AG08396 (cell line): Measurements from ENCODE around the gene MMP15.
"Not testable (repeated sequence)": the region's sequence is repeated elsewhere in the genome, so short reads cannot be mapped to it uniquely, and the experiment has no call there.

Source experiments
- DNase-seq: peaks from one replicate; pipeline ENCODE4 v3.0.0; 2012; ENCODE audit warnings: low spot score, mixed read lengths

Gene MMP15

GRCh38 chr16:57996406-57997175 lies 29.0 kb upstream of the MMP15 start:
- DNase-seq: no peak

DNA sequence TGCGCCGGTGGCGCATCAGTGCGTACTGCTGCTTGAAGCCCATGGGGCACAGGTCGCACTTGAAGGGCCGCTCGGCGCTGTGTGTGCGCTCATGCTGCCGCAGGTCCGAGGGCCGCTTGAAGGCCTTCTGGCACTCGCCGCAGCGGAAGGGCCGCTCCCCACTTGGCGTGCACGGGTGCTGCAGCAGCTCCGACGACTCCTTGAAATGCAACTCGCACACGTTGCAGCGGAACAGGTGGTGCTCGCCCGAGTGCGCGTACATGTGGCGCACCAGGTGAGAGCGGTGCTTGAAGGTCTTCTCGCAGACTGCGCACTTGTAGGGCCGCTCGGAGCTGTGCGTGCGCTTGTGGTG lies 28.4 kb upstream of the MMP15 start:
- no peak for DNase-seq

GRCh38 chr16:57997528-57998265 lies 27.9 kb upstream of the MMP15 start:
- no peak for DNase-seq

DNA sequence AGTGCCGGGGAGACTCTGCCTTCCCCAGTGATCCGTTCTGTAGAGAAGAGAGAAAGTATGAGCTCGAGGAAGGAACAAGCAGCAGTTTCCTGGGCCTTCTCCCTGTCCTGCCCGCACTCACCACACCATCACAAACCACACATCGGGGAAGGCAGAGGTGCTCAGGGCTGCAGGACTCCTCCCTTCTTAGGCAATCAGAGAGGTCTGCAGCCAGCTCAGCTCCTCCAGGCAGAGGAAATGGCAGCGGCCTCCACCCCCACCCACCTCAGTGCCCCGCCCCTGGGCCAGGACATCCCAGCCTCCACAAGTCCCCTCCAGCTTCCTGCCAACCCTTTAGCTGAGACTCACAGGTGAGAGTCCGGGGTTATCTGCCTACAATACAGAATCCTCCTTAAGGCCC lies 27.1 kb upstream of the MMP15 start:
- no peak for DNase-seq

DNA sequence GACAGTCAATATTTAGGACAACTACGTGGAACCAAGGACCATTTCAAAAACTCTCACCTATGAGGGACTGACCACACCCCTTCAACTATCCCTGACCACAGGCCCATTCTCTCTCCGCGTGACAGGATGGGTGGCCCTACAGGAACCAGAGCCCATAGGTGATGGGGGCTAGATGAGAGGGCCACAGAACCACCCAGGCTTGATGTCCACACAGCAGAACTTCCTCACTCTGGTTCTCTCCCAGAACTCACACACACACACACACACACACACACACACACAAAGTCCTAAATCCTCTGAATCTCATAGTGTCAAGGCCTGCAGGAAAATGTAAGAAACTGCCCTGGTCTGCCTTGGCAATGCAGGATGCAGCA lies 26.6 kb upstream of the MMP15 start:
- no peak for DNase-seq

DNA sequence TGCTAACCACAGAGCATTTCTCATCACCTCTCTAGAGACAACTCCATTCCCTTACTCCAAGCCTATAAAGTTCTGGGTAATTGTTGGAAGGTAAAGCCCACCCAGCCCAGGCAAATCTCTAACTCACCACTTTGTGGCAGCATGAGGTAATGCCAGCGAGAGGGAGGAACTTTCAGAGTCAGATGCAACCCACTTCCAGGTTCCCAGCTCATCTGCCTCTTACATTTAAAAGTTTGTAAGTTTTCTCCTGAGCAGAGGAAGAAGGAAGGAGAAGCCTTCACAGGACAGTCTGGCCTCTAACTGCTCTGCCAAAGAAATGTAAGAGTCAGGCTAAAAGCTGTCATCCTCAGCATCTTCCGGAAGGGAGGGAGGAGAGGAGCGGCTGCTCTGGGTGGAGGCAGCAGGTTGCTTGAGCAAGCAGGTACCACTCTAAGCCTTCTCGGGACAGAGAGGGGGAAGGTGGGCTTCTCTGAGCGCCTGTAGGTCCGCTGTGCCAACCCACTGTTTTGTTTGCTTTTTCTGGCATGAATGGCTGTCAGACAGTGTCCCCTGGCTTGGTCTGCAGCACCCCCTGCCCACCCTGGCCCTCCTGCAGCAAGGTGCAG lies 26.1 kb upstream of the MMP15 start:
- peak; percentile 47 for DNase-seq

GRCh38 chr16:57999971-58000705 lies 25.4 kb upstream of the MMP15 start, which contains the start of gene ZNF319:
ZNF319 (minus strand) TSS chr16:58000672; CDS start chr16:57998265, 2,407 bp downstream.
- DNase-seq: peak; percentile 69

GRCh38 chr16:58000706-58001676 lies 24.6 kb upstream of the MMP15 start, which contains the start of gene USB1:
USB1 (plus strand) TSS chr16:58001407; CDS start chr16:58001484, 77 bp downstream.
- DNase-seq: peak; percentile 97

GRCh38 chr16:58001781-58002415 lies 23.7 kb upstream of the MMP15 start:
- DNase-seq: no peak

GRCh38 chr16:58002416-58002800 lies 23.1 kb upstream of the MMP15 start:
- no peak for DNase-seq

DNA sequence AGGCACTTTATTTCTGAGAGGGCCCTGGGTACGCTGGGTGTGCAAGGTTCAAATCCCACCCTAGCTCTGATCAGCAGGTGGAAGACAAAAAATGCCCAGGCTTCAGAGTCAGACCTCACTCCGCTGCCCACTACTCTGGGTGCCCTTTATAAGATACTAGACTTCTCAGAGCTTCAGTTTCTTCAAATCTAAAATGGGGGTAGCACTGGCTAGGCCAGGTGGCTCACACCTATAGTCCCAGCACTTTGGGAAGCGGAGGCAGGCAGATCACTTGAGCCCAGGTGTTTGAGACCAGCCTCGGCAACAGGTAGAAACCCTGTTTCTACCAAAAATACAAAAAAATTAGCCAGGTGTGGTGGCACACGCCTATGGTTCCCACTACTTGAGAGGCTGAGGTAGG lies 22.6 kb upstream of the MMP15 start:
- no peak for DNase-seq

DNA sequence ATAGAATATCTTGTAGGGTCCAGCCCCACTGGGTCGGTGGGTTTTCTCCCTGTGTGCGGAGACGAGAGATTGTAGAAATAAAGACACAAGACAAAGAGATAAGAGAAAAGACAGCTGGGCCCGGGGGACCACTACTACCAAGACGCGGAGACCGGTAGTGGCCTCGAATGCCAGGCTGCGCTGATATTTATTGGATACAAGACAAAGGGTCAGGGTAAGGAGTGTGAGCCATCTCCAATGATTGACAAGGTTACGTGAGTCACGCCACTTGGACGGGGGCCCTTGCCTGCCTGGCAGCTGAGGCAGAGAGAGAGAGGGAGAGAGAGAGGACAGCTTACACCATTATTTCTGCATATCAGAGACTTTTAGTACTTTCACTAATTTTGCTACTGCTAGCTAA lies 20.8 kb upstream of the MMP15 start:
- not testable (repeated sequence) for DNase-seq

GRCh38 chr16:58009856-58010416 lies 15.6 kb upstream of the MMP15 start:
- no peak for DNase-seq

DNA sequence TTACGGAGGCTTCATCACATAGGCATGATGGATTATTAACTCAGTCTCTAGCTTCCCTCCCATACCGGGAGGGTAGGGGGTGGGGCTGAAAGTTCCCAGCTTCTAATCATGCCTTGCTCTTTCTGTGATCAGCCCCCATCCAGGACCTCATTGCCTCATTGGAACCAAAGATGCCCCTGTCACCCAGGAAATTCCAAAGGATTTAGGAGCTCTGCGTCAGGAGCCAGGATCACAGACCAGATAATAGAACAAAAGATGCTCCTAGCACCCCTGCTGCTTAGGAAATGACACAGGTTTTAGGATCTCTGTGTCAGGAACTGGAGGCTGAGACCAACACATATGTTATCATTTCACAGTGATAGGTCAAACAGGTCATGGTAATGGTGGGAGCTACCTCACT lies 14.7 kb upstream of the MMP15 start:
- DNase-seq: no peak

DNA sequence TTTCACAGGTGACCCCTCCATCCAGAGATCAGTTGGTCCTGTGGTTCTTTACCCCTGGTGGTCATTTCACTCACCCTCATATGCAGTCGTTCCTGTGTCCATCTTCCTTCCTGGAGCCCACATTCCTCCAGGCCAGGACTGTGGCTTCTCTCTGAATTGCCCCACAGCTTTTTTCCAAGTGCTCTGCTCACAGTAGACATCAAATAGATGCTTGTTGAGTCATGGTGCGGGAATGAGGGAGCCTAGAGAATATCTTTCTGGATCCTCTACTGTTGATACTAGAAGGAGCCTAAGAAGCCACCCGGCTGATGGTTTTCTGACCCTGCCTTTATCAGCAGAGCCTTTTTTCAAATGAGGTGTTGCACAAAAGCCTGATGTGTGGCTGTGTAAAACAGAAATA lies 13.9 kb upstream of the MMP15 start:
- peak; percentile 78 for DNase-seq

- DNase-seq: no peak
These were observed 13.1 kb upstream of the MMP15 start for GRCh38 chr16:58012481-58012880.

GRCh38 chr16:58013201-58013956 lies 12.2 kb upstream of the MMP15 start:
- no peak for DNase-seq

- DNase-seq: no peak
These were observed 8.6 kb upstream of the MMP15 start for GRCh38 chr16:58016840-58017446.

GRCh38 chr16:58018803-58019202 lies 6.8 kb upstream of the MMP15 start:
- DNase-seq: no peak
